Measurements from ENCODE around the gene ITIH4. TPM values are rescaled to one million over a fixed set of nuclear protein-coding genes. Genes with fewer than 3 reads are reported as not detected.
A peak's percentile ranks its signal among the peaks of the same experiment; 100 is the strongest.

The ITIH4 gene
- polyA plus RNA-seq, 2 donors: 2.5 to 6.7 TPM

DNA sequence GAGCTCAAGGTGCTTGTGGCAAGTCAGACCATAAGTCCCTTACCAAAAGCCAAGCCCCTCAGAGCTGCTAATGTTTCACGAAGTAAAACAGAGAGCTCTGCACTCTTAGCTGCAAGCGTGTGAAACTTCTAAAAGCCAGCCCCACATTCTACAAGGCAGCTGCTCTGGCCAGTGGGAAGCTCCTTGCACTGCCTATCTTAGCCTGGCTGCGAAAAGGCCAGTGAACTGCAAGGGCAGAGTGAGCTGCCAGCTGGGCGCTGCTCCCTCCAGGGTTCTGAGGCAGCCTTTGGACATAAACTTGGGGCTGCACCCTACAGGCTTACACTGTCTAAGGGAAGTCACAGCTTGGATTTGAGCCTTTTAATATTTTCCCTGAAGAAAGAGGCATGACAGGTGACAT is 6.5 kb upstream of the ITIH4 start:
- Histone ChIP-seq H3K9me3 (ENCODE audit: control insufficient read depth in 2 of 2, insufficient read depth in 1 of 2, low read depth in 1 of 2, low read length in 1 of 2) (no peaks in the 10 kb centered on the region), H3K36me3 (ENCODE audit: control insufficient read depth in 2 of 2, insufficient read depth in 2 of 2, low read length in 1 of 2) (peaks cover 9 to 16% of the 10 kb centered on the region in 2 donors), H3K4me3 (ENCODE audit: low read depth in 1 of 2, low read length in 2 of 2) (no peak overlapping the region), H3K27me3 (ENCODE audit: control insufficient read depth in 1 of 2, insufficient read depth in 2 of 2, low read length in 2 of 2) (no peaks in the 10 kb centered on the region), H3K27ac (ENCODE audit: low read depth in 2 of 2, low read length in 1 of 2) (no peak overlapping the region), H3K4me1 (ENCODE audit: control insufficient read depth in 2 of 2, insufficient read depth in 2 of 2, low read length in 1 of 2) (peaks cover 2 to 3% of the 10 kb centered on the region in 2 donors)
- WGBS, 2 donors: 86% methylated on average over 4 of the region's 4 CpGs

GRCh38 chr3:52836471-52836845 is 6.0 kb upstream of the ITIH4 start:
- Histone ChIP-seq H3K4me3 (ENCODE audit: low read depth in 1 of 2, low read length in 2 of 2) (no peak overlapping the region), H3K27me3 (ENCODE audit: control insufficient read depth in 1 of 2, insufficient read depth in 2 of 2, low read length in 2 of 2) (no peaks in the 10 kb centered on the region), H3K9me3 (ENCODE audit: control insufficient read depth in 2 of 2, insufficient read depth in 1 of 2, low read depth in 1 of 2, low read length in 1 of 2) (no peaks in the 10 kb centered on the region), H3K4me1 (ENCODE audit: control insufficient read depth in 2 of 2, insufficient read depth in 2 of 2, low read length in 1 of 2) (peaks cover 3 to 4% of the 10 kb centered on the region in 2 donors), H3K36me3 (ENCODE audit: control insufficient read depth in 2 of 2, insufficient read depth in 2 of 2, low read length in 1 of 2) (peaks cover 9 to 14% of the 10 kb centered on the region in 2 donors), H3K27ac (ENCODE audit: low read depth in 2 of 2, low read length in 1 of 2) (no peak overlapping the region)
- 85% methylated on average over 5 of the region's 5 CpGs for WGBS, 2 donors

GRCh38 chr3:52835766-52836470 is 5.4 kb upstream of the ITIH4 start:
- 81 to 83% methylated on average over 8 of the region's 8 CpGs for WGBS, 2 donors
- H3K27ac ChIP-seq (ENCODE audit: low read depth in 2 of 2, low read length in 1 of 2): no peak overlapping the region
- no peaks in the 10 kb centered on the region for H3K27me3 ChIP-seq (ENCODE audit: control insufficient read depth in 1 of 2, insufficient read depth in 2 of 2, low read length in 2 of 2)
- H3K4me1 ChIP-seq (ENCODE audit: control insufficient read depth in 2 of 2, insufficient read depth in 2 of 2, low read length in 1 of 2): peaks cover 3 to 6% of the 10 kb centered on the region in 2 donors
- no peaks in the 10 kb centered on the region for H3K9me3 ChIP-seq (ENCODE audit: control insufficient read depth in 2 of 2, insufficient read depth in 1 of 2, low read depth in 1 of 2, low read length in 1 of 2)
- H3K4me3 ChIP-seq (ENCODE audit: low read depth in 1 of 2, low read length in 2 of 2): no peak overlapping the region
- H3K36me3 ChIP-seq (ENCODE audit: control insufficient read depth in 2 of 2, insufficient read depth in 2 of 2, low read length in 1 of 2): peaks cover 6 to 13% of the 10 kb centered on the region in 2 donors

DNA sequence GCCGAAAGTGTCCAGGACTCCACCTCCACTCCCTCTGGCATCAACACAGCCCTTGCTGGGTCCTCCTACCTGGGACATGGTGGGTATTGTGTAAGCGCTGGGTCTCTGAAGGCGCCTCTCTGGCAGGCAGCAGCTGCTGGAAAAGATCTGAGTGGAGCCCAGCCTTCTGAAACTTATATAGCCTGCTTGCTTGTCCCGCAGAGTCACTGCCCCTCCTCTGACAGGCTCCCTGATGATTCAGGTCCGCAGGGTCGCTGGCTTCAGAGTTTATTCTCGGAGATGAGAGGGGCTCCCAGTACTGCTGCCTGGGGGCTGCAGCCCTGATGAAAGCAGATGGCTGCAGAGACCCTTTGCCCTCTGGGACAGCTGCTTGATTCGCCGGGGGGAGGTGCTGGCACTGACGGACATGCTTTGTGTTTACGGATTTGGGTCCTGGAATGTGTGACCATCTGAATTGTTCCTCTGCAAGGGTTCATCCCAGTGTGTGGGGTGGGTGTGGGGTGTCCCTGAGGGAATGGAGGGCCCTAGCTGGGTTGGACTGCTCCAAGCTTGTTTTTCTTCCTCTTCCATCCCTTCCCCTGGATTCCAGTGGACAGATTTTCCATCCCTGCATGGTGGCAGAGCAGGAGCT is 4.5 kb upstream of the ITIH4 start, which contains the start of gene MUSTN1:
MUSTN1 (minus strand) TSS at position 149 of the 631 bp plus-strand sequence; CDS start at position 78, 71 bp downstream.
- peaks cover 3 to 9% of the 10 kb centered on the region in 2 donors for H3K36me3 ChIP-seq (ENCODE audit: control insufficient read depth in 2 of 2, insufficient read depth in 2 of 2, low read length in 1 of 2)
- H3K9me3 ChIP-seq (ENCODE audit: control insufficient read depth in 2 of 2, insufficient read depth in 1 of 2, low read depth in 1 of 2, low read length in 1 of 2): no peaks in the 10 kb centered on the region
- 65% methylated on average over 11 of the region's 11 CpGs for WGBS, 2 donors
- peaks cover 5 to 6% of the 10 kb centered on the region in 2 donors for H3K4me1 ChIP-seq (ENCODE audit: control insufficient read depth in 2 of 2, insufficient read depth in 2 of 2, low read length in 1 of 2)
- no peaks in the 10 kb centered on the region for H3K27me3 ChIP-seq (ENCODE audit: control insufficient read depth in 1 of 2, insufficient read depth in 2 of 2, low read length in 2 of 2)
- no peak within 1 kb of the TSS for H3K4me3 ChIP-seq (ENCODE audit: low read depth in 1 of 2, low read length in 2 of 2)
- H3K27ac ChIP-seq (ENCODE audit: low read depth in 2 of 2, low read length in 1 of 2): no peak within 1 kb of the TSS

- WGBS, 2 donors: 93 to 95% methylated on average over 14 of the region's 14 CpGs
- Histone ChIP-seq H3K27me3 (ENCODE audit: control insufficient read depth in 1 of 2, insufficient read depth in 2 of 2, low read length in 2 of 2) (no peaks in the 10 kb centered on the region), H3K36me3 (ENCODE audit: control insufficient read depth in 2 of 2, insufficient read depth in 2 of 2, low read length in 1 of 2) (peaks cover 2 to 5% of the 10 kb centered on the region in 2 donors), H3K9me3 (ENCODE audit: control insufficient read depth in 2 of 2, insufficient read depth in 1 of 2, low read depth in 1 of 2, low read length in 1 of 2) (no peaks in the 10 kb centered on the region), H3K27ac (ENCODE audit: low read depth in 2 of 2, low read length in 1 of 2) (no peak overlapping the region), H3K4me1 (ENCODE audit: control insufficient read depth in 2 of 2, insufficient read depth in 2 of 2, low read length in 1 of 2) (peaks cover 3 to 5% of the 10 kb centered on the region in 2 donors), H3K4me3 (ENCODE audit: low read depth in 1 of 2, low read length in 2 of 2) (no peak overlapping the region)
Measured at GRCh38 chr3:52833202-52833601, 2.7 kb upstream of the ITIH4 start.

DNA sequence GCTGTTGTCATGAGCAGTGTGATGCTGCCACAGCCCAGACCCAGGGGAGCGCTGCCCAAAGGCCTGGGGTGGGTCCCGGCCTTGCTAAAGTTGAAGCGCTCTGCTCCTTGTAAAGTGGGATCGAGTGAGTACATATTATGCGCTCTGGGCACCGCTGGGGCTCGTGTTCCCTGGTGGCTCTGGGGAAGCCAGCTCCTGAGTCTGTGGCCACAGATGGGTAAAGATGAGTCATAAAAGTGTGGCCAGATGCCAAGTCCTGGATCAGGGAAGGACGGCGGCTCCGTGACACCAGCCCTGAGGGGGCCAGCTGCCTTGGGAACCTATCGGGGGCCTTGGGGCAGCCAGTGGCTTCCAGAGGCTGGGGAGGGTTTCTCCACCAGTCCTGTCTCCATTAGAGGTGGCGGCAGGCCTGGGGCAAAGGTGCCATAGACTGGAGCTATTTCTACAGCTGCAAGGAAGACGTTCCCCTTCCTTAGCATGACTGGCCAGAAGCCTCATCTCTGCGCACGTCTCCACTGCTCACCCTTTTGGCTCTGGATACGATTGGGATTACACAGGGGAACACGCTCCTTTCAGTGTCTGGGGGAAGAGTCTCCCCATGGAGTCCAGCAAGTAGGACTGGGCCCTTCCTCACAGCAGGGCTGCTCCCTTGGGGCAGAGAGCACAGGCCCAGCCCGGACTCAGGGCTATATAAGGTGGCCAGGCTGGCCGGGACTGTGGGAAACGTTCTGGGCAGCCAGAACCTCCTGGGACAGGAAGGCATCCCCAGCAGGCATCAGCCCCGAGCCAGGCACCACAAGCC is 1.2 kb upstream of the ITIH4 start:
- Histone ChIP-seq H3K4me3 (ENCODE audit: low read depth in 1 of 2, low read length in 2 of 2) (no peak overlapping the region), H3K4me1 (ENCODE audit: control insufficient read depth in 2 of 2, insufficient read depth in 2 of 2, low read length in 1 of 2) (peaks cover 3 to 5% of the 10 kb centered on the region in 2 donors), H3K27ac (ENCODE audit: low read depth in 2 of 2, low read length in 1 of 2) (peak overlapping the region; percentile 14 to 17), H3K27me3 (ENCODE audit: control insufficient read depth in 1 of 2, insufficient read depth in 2 of 2, low read length in 2 of 2) (no peaks in the 10 kb centered on the region), H3K36me3 (ENCODE audit: control insufficient read depth in 2 of 2, insufficient read depth in 2 of 2, low read length in 1 of 2) (peaks cover 2 to 5% of the 10 kb centered on the region in 2 donors), H3K9me3 (ENCODE audit: control insufficient read depth in 2 of 2, insufficient read depth in 1 of 2, low read depth in 1 of 2, low read length in 1 of 2) (peaks cover 0 to 2% of the 10 kb centered on the region in 2 donors)
- 36 to 46% methylated on average over 21 of the region's 21 CpGs for WGBS, 2 donors

DNA sequence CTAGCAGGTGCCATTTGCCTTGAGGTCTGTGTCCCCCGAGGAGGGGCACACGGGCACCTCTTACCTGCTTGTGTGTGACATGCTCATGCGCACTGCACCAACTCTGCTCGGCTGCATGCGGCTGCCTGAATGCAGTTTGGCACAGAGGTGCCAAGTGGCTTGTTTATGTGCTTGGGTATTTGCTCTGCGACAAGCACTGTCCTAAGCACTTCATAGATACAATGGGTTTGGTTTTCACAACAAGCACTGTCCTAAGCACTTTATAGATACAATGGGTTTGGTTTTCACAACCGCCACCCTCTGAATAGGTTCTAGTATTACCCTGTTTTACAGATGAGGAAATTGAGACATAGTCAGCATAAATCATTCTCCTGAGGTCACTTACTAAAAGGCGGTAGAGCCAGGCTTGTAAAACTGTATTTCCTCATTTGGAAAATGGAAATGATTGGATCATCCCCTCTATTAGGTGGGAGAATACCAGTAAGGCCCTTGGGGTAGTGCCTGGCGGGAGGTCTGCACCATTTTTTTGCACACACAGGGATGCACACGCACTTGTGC is 487 bp downstream of the ITIH4 start:
- WGBS, 2 donors: 87 to 91% methylated on average over 10 of the region's 10 CpGs
- Histone ChIP-seq H3K4me1 (ENCODE audit: control insufficient read depth in 2 of 2, insufficient read depth in 2 of 2, low read length in 1 of 2) (peaks cover 2 to 3% of the 10 kb centered on the region in 2 donors), H3K27ac (ENCODE audit: low read depth in 2 of 2, low read length in 1 of 2) (no peak overlapping the region), H3K27me3 (ENCODE audit: control insufficient read depth in 1 of 2, insufficient read depth in 2 of 2, low read length in 2 of 2) (no peaks in the 10 kb centered on the region), H3K36me3 (ENCODE audit: control insufficient read depth in 2 of 2, insufficient read depth in 2 of 2, low read length in 1 of 2) (peaks cover 0 to 2% of the 10 kb centered on the region in 2 donors), H3K9me3 (ENCODE audit: control insufficient read depth in 2 of 2, insufficient read depth in 1 of 2, low read depth in 1 of 2, low read length in 1 of 2) (peaks cover 0 to 4% of the 10 kb centered on the region in 2 donors), H3K4me3 (ENCODE audit: low read depth in 1 of 2, low read length in 2 of 2) (no peak overlapping the region)

DNA sequence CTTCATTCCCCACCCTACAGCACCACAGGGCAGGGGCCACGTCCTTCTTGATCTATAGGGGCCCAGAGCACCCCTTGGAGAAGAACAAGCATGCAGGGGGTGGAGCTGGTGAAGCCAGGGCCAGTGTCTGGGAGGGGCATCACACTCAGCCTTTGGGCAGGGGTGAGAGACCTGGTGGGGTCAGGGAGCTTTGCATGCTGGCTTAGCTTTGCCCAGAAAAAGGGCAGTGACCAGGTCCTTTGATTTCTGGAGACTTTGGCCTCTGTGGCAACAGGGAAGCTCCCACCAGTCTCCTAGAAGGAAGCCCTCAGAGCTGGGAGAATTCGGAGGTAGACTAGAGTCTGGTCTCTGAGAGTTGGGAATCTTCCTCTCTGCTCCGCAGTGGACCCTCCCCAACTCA is 990 bp downstream of the ITIH4 start:
- Histone ChIP-seq H3K27ac (ENCODE audit: low read depth in 2 of 2, low read length in 1 of 2) (no peak overlapping the region), H3K9me3 (ENCODE audit: control insufficient read depth in 2 of 2, insufficient read depth in 1 of 2, low read depth in 1 of 2, low read length in 1 of 2) (peaks cover 0 to 4% of the 10 kb centered on the region in 2 donors), H3K4me1 (ENCODE audit: control insufficient read depth in 2 of 2, insufficient read depth in 2 of 2, low read length in 1 of 2) (peaks cover 2 to 3% of the 10 kb centered on the region in 2 donors), H3K27me3 (ENCODE audit: control insufficient read depth in 1 of 2, insufficient read depth in 2 of 2, low read length in 2 of 2) (no peaks in the 10 kb centered on the region), H3K36me3 (ENCODE audit: control insufficient read depth in 2 of 2, insufficient read depth in 2 of 2, low read length in 1 of 2) (peaks cover 0 to 2% of the 10 kb centered on the region in 2 donors), H3K4me3 (ENCODE audit: low read depth in 1 of 2, low read length in 2 of 2) (no peak overlapping the region)
- 93 to 95% methylated on average over 3 of the region's 3 CpGs for WGBS, 2 donors

- peaks cover 0 to 4% of the 10 kb centered on the region in 2 donors for H3K9me3 ChIP-seq (ENCODE audit: control insufficient read depth in 2 of 2, insufficient read depth in 1 of 2, low read depth in 1 of 2, low read length in 1 of 2)
- H3K4me3 ChIP-seq (ENCODE audit: low read depth in 1 of 2, low read length in 2 of 2): no peak overlapping the region
- H3K36me3 ChIP-seq (ENCODE audit: control insufficient read depth in 2 of 2, insufficient read depth in 2 of 2, low read length in 1 of 2): peaks cover 0 to 5% of the 10 kb centered on the region in 2 donors
- 60 to 78% methylated on average over 10 of the region's 10 CpGs for WGBS, 2 donors
- H3K27me3 ChIP-seq (ENCODE audit: control insufficient read depth in 1 of 2, insufficient read depth in 2 of 2, low read length in 2 of 2): no peaks in the 10 kb centered on the region
- H3K27ac ChIP-seq (ENCODE audit: low read depth in 2 of 2, low read length in 1 of 2): no peak overlapping the region
- H3K4me1 ChIP-seq (ENCODE audit: control insufficient read depth in 2 of 2, insufficient read depth in 2 of 2, low read length in 1 of 2): peaks cover 2 to 3% of the 10 kb centered on the region in 2 donors
Measured at GRCh38 chr3:52827866-52828376, 2.6 kb downstream of the ITIH4 start.

All from esophagus (tissue), 2 donors.